KMS-11 (cell line): ENCODE data around the gene TARP.
A peak's percentile ranks its signal among the peaks of the same experiment; 100 is the strongest.

Experiments
- H2AFZ ChIP-seq: fragments of 200-600 bp; sonication (generic); 2 replicates; pipeline ENCODE4 v1.6.1; 2016; ENCODE audit warnings: antibody characterized with exemption, mixed run types, low read depth
- H3K27ac ChIP-seq: fragments of 200-600 bp; sonication (generic); 2 replicates; pipeline ENCODE4 v1.6.1; 2016; ENCODE audit warnings: mild to moderate bottlenecking, mixed run types
- H3K27me3 ChIP-seq: fragments of 200-600 bp; sonication (generic); 2 replicates; pipeline ENCODE4 v1.6.1; 2017; ENCODE audit warnings: mild to moderate bottlenecking, low read depth, mixed run types, moderate library complexity; ENCODE audit not compliant: insufficient read depth
- H3K36me3 ChIP-seq: fragments of 200-600 bp; sonication (generic); 2 replicates; pipeline ENCODE4 v1.6.1; 2017; ENCODE audit warnings: mild to moderate bottlenecking, mixed run types; ENCODE audit not compliant: insufficient read depth
- H3K4me1 ChIP-seq: fragments of 200-600 bp; sonication (generic); 2 replicates; pipeline ENCODE4 v1.6.1; 2016; ENCODE audit warnings: mild to moderate bottlenecking, low read depth, mixed run types; ENCODE audit not compliant: poor library complexity, severe bottlenecking
- H3K4me2 ChIP-seq: fragments of 200-600 bp; sonication (generic); 2 replicates; pipeline ENCODE4 v1.7.0; 2016; ENCODE audit warnings: mild to moderate bottlenecking, mixed run types
- H3K4me3 ChIP-seq: fragments of 200-600 bp; sonication (generic); IDR thresholded peaks from 2 replicates; pipeline ENCODE4 v1.6.1; 2017; ENCODE audit warnings: low read depth, low read length, mixed read lengths; ENCODE audit not compliant: insufficient read depth
- H3K79me2 ChIP-seq: fragments of 200-600 bp; sonication (generic); 2 replicates; pipeline ENCODE4 v1.6.1; 2016; ENCODE audit warnings: low read depth, mixed run types; ENCODE audit not compliant: insufficient read depth
- H3K9ac ChIP-seq: fragments of 200-600 bp; sonication (generic); 2 replicates; pipeline ENCODE4 v1.6.1; 2016; ENCODE audit warnings: mild to moderate bottlenecking, mixed run types
- H4K20me1 ChIP-seq: fragments of 200-600 bp; sonication (generic); 2 replicates; pipeline ENCODE4 v1.6.1; 2016; ENCODE audit warnings: mild to moderate bottlenecking, mixed run types; ENCODE audit not compliant: insufficient read depth
- TF ChIP-seq, protein P1 (sequence below): fragments of 200-600 bp; sonication (generic); conservative IDR thresholded peaks from 2 replicates; pipeline ENCODE4 v1.6.1; 2017; ENCODE audit warnings: low read depth, mild to moderate bottlenecking, antibody characterized with exemption, low read length, moderate library complexity, mixed read lengths

TARP gene

GRCh38 chr7:38284553-38284952 lies 11.1 kb upstream of the TARP start:
- TF ChIP-seq, protein P1, sequence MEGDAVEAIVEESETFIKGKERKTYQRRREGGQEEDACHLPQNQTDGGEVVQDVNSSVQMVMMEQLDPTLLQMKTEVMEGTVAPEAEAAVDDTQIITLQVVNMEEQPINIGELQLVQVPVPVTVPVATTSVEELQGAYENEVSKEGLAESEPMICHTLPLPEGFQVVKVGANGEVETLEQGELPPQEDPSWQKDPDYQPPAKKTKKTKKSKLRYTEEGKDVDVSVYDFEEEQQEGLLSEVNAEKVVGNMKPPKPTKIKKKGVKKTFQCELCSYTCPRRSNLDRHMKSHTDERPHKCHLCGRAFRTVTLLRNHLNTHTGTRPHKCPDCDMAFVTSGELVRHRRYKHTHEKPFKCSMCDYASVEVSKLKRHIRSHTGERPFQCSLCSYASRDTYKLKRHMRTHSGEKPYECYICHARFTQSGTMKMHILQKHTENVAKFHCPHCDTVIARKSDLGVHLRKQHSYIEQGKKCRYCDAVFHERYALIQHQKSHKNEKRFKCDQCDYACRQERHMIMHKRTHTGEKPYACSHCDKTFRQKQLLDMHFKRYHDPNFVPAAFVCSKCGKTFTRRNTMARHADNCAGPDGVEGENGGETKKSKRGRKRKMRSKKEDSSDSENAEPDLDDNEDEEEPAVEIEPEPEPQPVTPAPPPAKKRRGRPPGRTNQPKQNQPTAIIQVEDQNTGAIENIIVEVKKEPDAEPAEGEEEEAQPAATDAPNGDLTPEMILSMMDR, result no peak
- no peak overlapping the region for H3K27ac ChIP-seq
- no peaks in the 10 kb centered on the region for H3K27me3 ChIP-seq
- H3K4me2 ChIP-seq, result peak overlapping the region; percentile 58
- peak overlapping the region; percentile 45 for H2AFZ ChIP-seq
- H3K36me3 ChIP-seq, result no peaks in the 10 kb centered on the region
- no peak overlapping the region for H3K9ac ChIP-seq
- no peaks in the 10 kb centered on the region for H3K79me2 ChIP-seq
- H3K4me1 ChIP-seq, result peaks cover 19% of the 10 kb centered on the region
- no peaks in the 10 kb centered on the region for H4K20me1 ChIP-seq
- H3K4me3 ChIP-seq, result no peak overlapping the region

GRCh38 chr7:38283809-38284208 lies 10.4 kb upstream of the TARP start:
- no peak overlapping the region for H3K9ac ChIP-seq
- TF ChIP-seq, protein P1, result no peak
- H3K36me3 ChIP-seq, result no peaks in the 10 kb centered on the region

DNA sequence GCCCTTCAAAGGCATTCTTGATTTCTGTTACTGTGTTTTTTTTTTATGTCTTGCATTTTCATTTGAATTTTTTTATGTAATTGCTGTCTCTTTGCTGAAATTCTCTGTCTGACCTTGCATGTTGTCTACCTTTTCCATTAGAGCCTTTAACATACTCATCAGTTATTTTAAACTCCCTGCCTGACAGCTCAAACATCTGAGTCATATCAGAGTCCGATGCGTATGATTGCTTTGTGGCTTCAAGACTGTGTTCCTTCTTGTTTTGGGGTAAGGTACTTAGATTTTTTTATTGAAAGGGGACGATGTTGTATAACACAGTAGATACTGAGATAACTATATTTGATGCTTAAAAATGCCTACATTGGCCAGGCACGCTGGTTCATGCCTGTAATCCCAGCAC lies 9.7 kb upstream of the TARP start:
- H3K4me2 ChIP-seq, result no peak overlapping the region

More at GRCh38 chr7:38283809-38284208, 10.4 kb upstream of the TARP start:
- Histone ChIP-seq H3K79me2 (no peaks in the 10 kb centered on the region), H3K4me3 (no peak overlapping the region), H3K27me3 (no peaks in the 10 kb centered on the region), H3K4me1 (peaks cover 19% of the 10 kb centered on the region), H3K27ac (no peak overlapping the region), H2AFZ (peak overlapping the region; percentile 45; the same call in 1 of the 2 replicates), H3K4me2 (peak overlapping the region; percentile 58; the same call in 1 of the 2 replicates), H4K20me1 (no peaks in the 10 kb centered on the region)

DNA sequence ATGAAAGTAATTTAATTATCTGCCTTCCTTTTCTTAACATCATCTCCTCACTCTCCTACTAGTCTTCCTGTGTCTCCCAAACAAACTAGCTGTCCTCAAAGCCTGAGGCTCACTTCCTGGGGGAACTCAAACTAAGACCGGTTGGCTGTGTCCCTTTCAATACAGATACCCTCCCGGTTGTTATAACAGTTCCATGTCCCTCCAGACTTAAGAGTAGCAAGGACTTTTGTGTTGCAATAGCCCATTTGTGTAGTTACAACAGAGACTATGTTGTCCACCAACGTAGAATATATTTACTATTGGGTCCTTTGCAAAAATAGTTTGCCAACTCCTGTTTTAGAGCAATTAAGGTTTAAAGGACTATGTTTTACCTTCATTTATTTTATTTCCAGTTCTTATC lies 8.6 kb upstream of the TARP start:
- Histone ChIP-seq H3K4me1 (peaks cover 19% of the 10 kb centered on the region), H3K27ac (no peak overlapping the region), H3K9ac (no peak overlapping the region), H3K36me3 (no peaks in the 10 kb centered on the region), H3K79me2 (no peaks in the 10 kb centered on the region), H4K20me1 (no peaks in the 10 kb centered on the region), H3K4me2 (no peak overlapping the region), H3K4me3 (no peak overlapping the region), H3K27me3 (no peaks in the 10 kb centered on the region), H2AFZ (no peak overlapping the region)
- TF ChIP-seq, protein P1, result no peak

More for the DNA sequence above, 9.7 kb upstream of the TARP start:
- Histone ChIP-seq H3K36me3 (no peaks in the 10 kb centered on the region), H4K20me1 (no peaks in the 10 kb centered on the region), H3K4me3 (no peak overlapping the region), H3K79me2 (no peaks in the 10 kb centered on the region), H3K27ac (no peak overlapping the region), H3K27me3 (no peaks in the 10 kb centered on the region), H3K9ac (no peak overlapping the region), H3K4me1 (peaks cover 19% of the 10 kb centered on the region), H2AFZ (no peak overlapping the region)
- TF ChIP-seq, protein P1, result no peak
